ENCODE results near the gene ARID1B. TPM values are rescaled to one million over a fixed set of nuclear protein-coding genes. Genes with fewer than 3 reads are reported as not detected.

The ARID1B gene
- total and polyA plus RNA-seq, 9 of the 15 experiments (the other 6 are each of a cell fraction or from before 2014, with no cell fraction given), result 12.5 to 50.5 (median 25.8) TPM

GRCh38 chr6:156780102-156780641 is 3.0 kb downstream of the ARID1B start (continued):
- TF ChIP-seq ZNF740 (CRISPR knock-in tag; IDR thresholded peaks at IDR 0.05) (no peak), ZNF740 (tag; IDR thresholded peaks at IDR 0.05) (no peak), ZNF3 (CRISPR knock-in tag; IDR thresholded peaks at IDR 0.05) (no peak), PKNOX1 (IDR thresholded peaks at IDR 0.05) (peak; percentile 84), SMARCC2 (IDR thresholded peaks at IDR 0.05; ENCODE audit: low read depth) (no peak), NKRF (IDR thresholded peaks at IDR 0.05; ENCODE audit: borderline replicate concordance) (peak; percentile 50; the same call in 1 of the 2 replicates), RHOXF2B (CRISPR knock-in tag; conservative IDR thresholded peaks at IDR 0.05) (no peak), HDAC3 (IDR thresholded peaks at IDR 0.05; ENCODE audit: borderline replicate concordance, partially characterized antibody) (no peak), TBP (optimal IDR thresholded peaks at IDR 0.05; ENCODE audit: low read depth, low read length) (peak; percentile 86), ZNF444 (CRISPR knock-in tag; IDR thresholded peaks at IDR 0.05) (no peak), BRD4 (IDR thresholded peaks at IDR 0.05) (no peak; the same call in none of the 2 replicates), ASH1L (IDR thresholded peaks at IDR 0.05; ENCODE audit: borderline replicate concordance, low read depth, partially characterized antibody) (no peak), HIVEP1 (CRISPR knock-in tag; IDR thresholded peaks at IDR 0.05) (no peak), ATF4 (CRISPR knock-in tag; IDR thresholded peaks at IDR 0.05) (no peak), HSF4 (CRISPR knock-in tag; IDR thresholded peaks at IDR 0.05; ENCODE audit: borderline replicate concordance) (no peak), ZBTB17 (CRISPR knock-in tag; IDR thresholded peaks at IDR 0.05) (no peak), ZNF586 (CRISPR knock-in tag; conservative IDR thresholded peaks at IDR 0.05) (no peak), ZNF316 (IDR thresholded peaks at IDR 0.05) (no peak)
